Esophagus squamous epithelium (tissue), 5 donors: ENCODE measurements around the gene VPS50. TPM values are rescaled to one million over a fixed set of nuclear protein-coding genes. Genes with fewer than 3 reads are reported as not detected.

Experiments used
- DNase-seq: peaks from one replicate; lab custom pipeline; 2025; lab: John Stamatoyannopoulos, UW
- H3K27ac ChIP-seq, 4 donors: fragments of 200-600 bp; sonication (generic); one replicate each; pipeline ENCODE4 v1.5.1; 2016 to 2019; ENCODE audit warnings: mild to moderate bottlenecking in 1 of 4
- H3K27me3 ChIP-seq, 4 donors: fragments of 200-600 bp; sonication (generic); 1 replicate in 3 of 4; 2 replicates in 1 of 4; pipeline versions ENCODE4 v1.5.1 to v1.6.0; 2017 to 2021; ENCODE audit warnings: antibody characterized with exemption in 1 of 4
- H3K36me3 ChIP-seq, 3 donors: fragments of 200-600 bp; sonication (generic); one replicate each; pipeline ENCODE4 v1.5.1; 2016 to 2019
- H3K4me1 ChIP-seq, 3 donors: fragments of 200-600 bp; sonication (generic); one replicate each; pipeline ENCODE4 v1.5.1; 2017 to 2019
- H3K4me3 ChIP-seq, 4 donors: fragments of 200-600 bp; sonication (generic); 1 replicate in 3 of 4; 2 replicates in 1 of 4; pipeline ENCODE4 v1.5.1; 2016 to 2019; ENCODE audit warnings: mild to moderate bottlenecking in 2 of 4, moderate library complexity in 1 of 4
- H3K9me3 ChIP-seq, 3 donors: fragments of 200-600 bp; sonication (generic); one replicate each; pipeline ENCODE4 v1.5.1; 2016 to 2019
- CTCF ChIP-seq, 6 experiments: fragments of 450-650 bp in 4 of 6; fragments of 200-600 bp in 2 of 6; sonication (generic) in 2 of 6; IDR thresholded peaks; one replicate each; pipeline ENCODE4 v1.5.1; 2016 to 2019; ENCODE audit warnings: antibody characterized with exemption in 6 of 6, mild to moderate bottlenecking in 4 of 6, moderate library complexity in 4 of 6
- POLR2A ChIP-seq, 4 donors: fragments of 450-650 bp; IDR thresholded peaks; one replicate each; pipeline ENCODE4 v1.6.1; 2017; ENCODE audit warnings: antibody characterized with exemption in 4 of 4, mild to moderate bottlenecking in 4 of 4, moderate library complexity in 3 of 4
- WGBS, 2 donors: methylation state at CpG; one replicate each; pipeline ENCODE4 v1.1.5; 2018; 5-methylcytosine and 5-hydroxymethylcytosine counted together
- intact Hi-C: fragments of 100-400 bp; cut with DNase I; formaldehyde crosslinking; loops from one replicate; pipeline ENCODE4 v1.15.0; 2022
- total RNA-seq, 4 donors: library from RNA; depleted of rRNA; stranded (reverse); fragments of >200 nt; gene quantifications; one replicate each; pipeline ENCODE4 v1.1.0, GENCODE V29; 2016
- donor health status: DM: yes; HTN: yes; CAD: no.

Gene VPS50
- total RNA-seq, 4 donors from 2014 or later, result 14.1 to 32.5 (median 28.1) TPM

GRCh38 chr7:93392984-93393383, 160.8 kb downstream of the VPS50 start:
- Histone ChIP-seq H3K36me3 (no peaks in the 10 kb centered on the region), H3K27me3 (no peaks in the 10 kb centered on the region), H3K9me3 (no peaks in the 10 kb centered on the region), H3K4me3 (no peak overlapping the region), H3K4me1 (no peaks in the 10 kb centered on the region), H3K27ac (no peak overlapping the region)
- TF ChIP-seq CTCF (IDR thresholded peaks at IDR 0.05) (no peak), POLR2A (IDR thresholded peaks at IDR 0.05) (no peak)
- intact Hi-C loops, result no loop called here
- 68 to 70% methylated on average over 1 of the region's 1 CpG for WGBS, 2 donors
- DNase-seq, result no peak

GRCh38 chr7:93399642-93400041, 167.5 kb downstream of the VPS50 start:
- Histone ChIP-seq H3K4me3 (no peak overlapping the region), H3K36me3 (no peaks in the 10 kb centered on the region), H3K9me3 (no peaks in the 10 kb centered on the region), H3K27me3 (no peaks in the 10 kb centered on the region), H3K4me1 (no peaks in the 10 kb centered on the region), H3K27ac (no peak overlapping the region)
- TF ChIP-seq CTCF (IDR thresholded peaks at IDR 0.05), result no peak
- TF ChIP-seq POLR2A (IDR thresholded peaks at IDR 0.05), result no peak
- 63 to 78% methylated on average over 3 of the region's 3 CpGs for WGBS, 2 donors
- DNase-seq, result no peak
- intact Hi-C loops, result no loop called here

GRCh38 chr7:93402944-93403343, 170.8 kb downstream of the VPS50 start:
- Histone ChIP-seq H3K27me3 (no peaks in the 10 kb centered on the region), H3K4me3 (no peak overlapping the region), H3K27ac (no peak overlapping the region), H3K9me3 (peaks cover 0 to 6% (median 0%) of the 10 kb centered on the region in 3 donors), H3K4me1 (no peaks in the 10 kb centered on the region), H3K36me3 (no peaks in the 10 kb centered on the region)
- no peak for TF ChIP-seq CTCF (IDR thresholded peaks at IDR 0.05)
- no peak for TF ChIP-seq POLR2A (IDR thresholded peaks at IDR 0.05)
- DNase-seq, result no peak
- intact Hi-C loops, result no loop called here
- 72 to 74% methylated on average over 5 of the region's 5 CpGs for WGBS, 2 donors

- no peak overlapping the region for H3K4me3 ChIP-seq
- H3K27me3 ChIP-seq, result no peaks in the 10 kb centered on the region
- peaks cover 0 to 6% (median 0%) of the 10 kb centered on the region in 3 donors for H3K9me3 ChIP-seq
- no peak for DNase-seq
- H3K27ac ChIP-seq, result no peak overlapping the region
- 73 to 74% methylated on average over 5 of the region's 5 CpGs for WGBS, 2 donors
- no peaks in the 10 kb centered on the region for H3K4me1 ChIP-seq
- no peak for TF ChIP-seq POLR2A (IDR thresholded peaks at IDR 0.05)
- TF ChIP-seq CTCF (IDR thresholded peaks at IDR 0.05), result no peak
- H3K36me3 ChIP-seq, result no peaks in the 10 kb centered on the region
- intact Hi-C loops, result no loop called here
Observed at GRCh38 chr7:93407239-93407638, 175.1 kb downstream of the VPS50 start.

GRCh38 chr7:93409324-93409723, 177.2 kb downstream of the VPS50 start:
- Histone ChIP-seq H3K4me3 (no peak overlapping the region), H3K9me3 (peaks cover 0 to 6% (median 0%) of the 10 kb centered on the region in 3 donors), H3K4me1 (no peaks in the 10 kb centered on the region), H3K36me3 (no peaks in the 10 kb centered on the region), H3K27me3 (no peaks in the 10 kb centered on the region), H3K27ac (no peak overlapping the region)
- no peak for TF ChIP-seq POLR2A (IDR thresholded peaks at IDR 0.05)
- TF ChIP-seq CTCF (IDR thresholded peaks at IDR 0.05), result no peak
- intact Hi-C loops, result no loop called here
- WGBS, 2 donors, result 55 to 60% methylated on average over 3 of the region's 3 CpGs
- DNase-seq, result no peak

Other genes with a start within 250 kb of the VPS50 start
- gene SAMD9, start 114.4 kb upstream of the VPS50 start, total RNA-seq, result 10 to 100 TPM; 48.6 to 86.3 (median 65.8) TPM
- 10 to 100 TPM in 1 of 4 donors, 1 to 10 TPM in 3; 2.8 to 10.4 (median 6.7) TPM for gene SAMD9L, start 84.0 kb upstream of the VPS50 start, total RNA-seq
- not detected for gene HEPACAM2, start 5.9 kb upstream of the VPS50 start, total RNA-seq